ENCODE results near the gene AQR.
"Not testable (repeated sequence)": the region's sequence is repeated elsewhere in the genome, so short reads cannot be mapped to it uniquely, and the experiment has no call there.

AQR gene

GRCh38 chr15:34976743-34977142 lies 7.2 kb upstream of the AQR start:
- no peak for TF ChIP-seq CTCF (IDR thresholded peaks at IDR 0.05)
- H3K27me3 ChIP-seq = no peaks in the 10 kb centered on the region
- peaks cover 0 to 10% (median 4%) of the 10 kb centered on the region in 3 donors for H3K36me3 ChIP-seq
- no peak for DNase-seq
- H3K27ac ChIP-seq = no peak overlapping the region
- H3K4me3 ChIP-seq = no peak overlapping the region
- intact Hi-C loops (cut with DNase I; ENCODE audit: low total_unique reads) = no loop called here
- H3K4me1 ChIP-seq = no peaks in the 10 kb centered on the region
- H3K9me3 ChIP-seq = no peaks in the 10 kb centered on the region

GRCh38 chr15:34976073-34976472 lies 6.5 kb upstream of the AQR start:
- Histone ChIP-seq H3K4me3 (no peak overlapping the region), H3K36me3 (peaks cover 0 to 4% (median 0%) of the 10 kb centered on the region in 3 donors), H3K9me3 (no peaks in the 10 kb centered on the region), H3K27ac (no peak overlapping the region), H3K27me3 (no peaks in the 10 kb centered on the region), H3K4me1 (no peaks in the 10 kb centered on the region)
- intact Hi-C loops (cut with DNase I; ENCODE audit: low total_unique reads) = no loop called here
- no peak for TF ChIP-seq CTCF (IDR thresholded peaks at IDR 0.05)
- no peak for DNase-seq

- peaks cover 0 to 4% (median 0%) of the 10 kb centered on the region in 3 donors for H3K36me3 ChIP-seq
- TF ChIP-seq CTCF (IDR thresholded peaks at IDR 0.05) = no peak
- H3K27me3 ChIP-seq = no peaks in the 10 kb centered on the region
- H3K9me3 ChIP-seq = no peaks in the 10 kb centered on the region
- peaks cover 0 to 10% (median 6%) of the 10 kb centered on the region in 4 donors for H3K4me1 ChIP-seq
- no peak for DNase-seq
- H3K27ac ChIP-seq = no peak overlapping the region
- intact Hi-C loops (cut with DNase I; ENCODE audit: low total_unique reads) = no loop called here
- no peak overlapping the region for H3K4me3 ChIP-seq
Observed at GRCh38 chr15:34973512-34973911, 4.0 kb upstream of the AQR start.

DNA sequence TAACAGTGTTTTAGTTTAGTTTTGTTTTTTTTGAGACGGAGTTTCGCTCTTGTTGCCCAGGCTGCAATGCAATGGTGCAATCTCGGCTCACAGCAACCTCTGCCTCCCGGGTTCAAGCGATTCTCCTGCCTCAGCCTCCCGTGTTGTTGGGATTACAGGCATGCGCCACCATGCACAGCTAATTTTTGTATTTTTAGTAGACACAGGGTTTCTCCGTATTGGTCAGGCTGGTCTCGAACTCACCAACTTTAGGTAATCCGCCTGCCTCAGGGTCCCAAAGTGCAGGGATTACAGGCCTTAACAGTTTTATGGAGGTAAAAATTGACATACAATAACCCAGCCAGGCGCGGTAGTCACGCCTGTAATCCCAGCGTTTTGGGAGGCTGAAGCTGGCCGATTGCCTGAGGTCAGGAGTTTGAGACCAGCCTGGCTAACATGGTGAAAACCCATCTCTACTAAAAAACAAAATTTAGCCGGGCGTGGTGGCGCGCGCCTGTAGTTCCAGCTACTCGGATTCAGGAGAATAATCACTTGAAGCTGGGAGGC lies 629 bp upstream of the AQR start:
- peaks cover 0 to 34% (median 20%) of the 10 kb centered on the region in 4 donors for H3K4me1 ChIP-seq
- H3K27ac ChIP-seq = peak overlapping the region; percentile 85 to 93
- intact Hi-C loops (cut with DNase I; ENCODE audit: low total_unique reads); DNase-seq; H3K36me3 ChIP-seq; H3K27me3 ChIP-seq; H3K9me3 ChIP-seq: not testable (repeated sequence)
- peak overlapping the region; percentile 89 to 92 for H3K4me3 ChIP-seq

DNA sequence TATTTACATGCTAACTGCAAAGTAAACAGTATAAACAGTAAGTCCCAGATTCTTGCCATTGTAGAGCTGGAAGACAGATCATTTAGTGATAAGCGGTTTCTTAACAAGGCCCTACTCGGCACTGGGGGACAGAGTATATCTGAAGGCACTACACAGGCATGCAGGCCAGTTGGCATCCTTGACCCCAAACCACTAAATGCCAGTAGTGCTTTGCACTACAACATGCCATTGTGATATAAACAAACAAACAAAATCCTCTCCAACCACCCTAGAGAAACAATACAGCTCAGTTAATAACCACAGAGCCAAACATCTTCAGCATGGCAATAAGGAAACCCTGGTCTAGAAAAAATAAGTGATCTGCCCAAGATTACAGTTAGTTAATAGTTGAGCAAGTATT lies 5.3 kb downstream of the AQR start:
- intact Hi-C loops (cut with DNase I; ENCODE audit: low total_unique reads) = no loop called here
- Histone ChIP-seq H3K4me1 (peaks cover 0 to 39% (median 22%) of the 10 kb centered on the region in 4 donors), H3K27ac (no peak overlapping the region), H3K9me3 (no peaks in the 10 kb centered on the region), H3K4me3 (no peak overlapping the region), H3K27me3 (no peaks in the 10 kb centered on the region), H3K36me3 (peaks cover 9 to 23% (median 21%) of the 10 kb centered on the region in 3 donors)
- no peak for TF ChIP-seq CTCF (IDR thresholded peaks at IDR 0.05)
- DNase-seq = no peak

DNA sequence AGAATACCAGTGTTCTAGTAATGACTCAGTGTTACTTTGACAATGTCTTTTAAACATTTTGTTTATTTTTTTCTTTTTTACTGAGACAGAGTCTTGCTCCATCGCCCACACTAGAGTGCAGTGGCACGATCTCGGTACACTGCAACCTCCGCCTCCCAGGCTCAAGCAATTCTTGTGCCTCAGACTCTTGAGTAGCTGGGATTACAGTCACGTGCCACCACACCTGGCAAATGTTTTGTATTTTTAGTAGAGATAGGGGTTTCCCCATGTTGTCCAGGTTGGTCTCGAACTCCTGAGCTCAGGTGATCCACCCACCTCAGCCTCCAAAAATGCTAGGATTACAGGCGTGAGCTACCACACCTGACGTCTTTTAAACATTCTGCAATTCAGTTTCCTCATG lies 15.7 kb downstream of the AQR start:
- H3K4me3 ChIP-seq = no peak overlapping the region
- no peaks in the 10 kb centered on the region for H3K4me1 ChIP-seq
- no peak for TF ChIP-seq CTCF (IDR thresholded peaks at IDR 0.05)
- H3K27ac ChIP-seq = no peak overlapping the region
- DNase-seq = no peak
- no peaks in the 10 kb centered on the region for H3K27me3 ChIP-seq
- no peaks in the 10 kb centered on the region for H3K9me3 ChIP-seq
- peaks cover 0 to 23% (median 20%) of the 10 kb centered on the region in 3 donors for H3K36me3 ChIP-seq
- intact Hi-C loops (cut with DNase I; ENCODE audit: low total_unique reads) = no loop called here

All from tibial artery (tissue), 4 donors.